HG03565 (cell line): ENCODE measurements around the gene USP53.
A peak's percentile ranks its signal among the peaks of the same experiment; 100 is the strongest.
"Not testable (repeated sequence)": the region's sequence is repeated elsewhere in the genome, so short reads cannot be mapped to it uniquely, and the experiment has no call there.

Experiments
- ATAC-seq: cut with Tn5 transposase; IDR thresholded peaks from one replicate; pipeline ENCODE4 v1.9.1; 2021; ENCODE audit warnings: mild to moderate bottlenecking, moderate library complexity; ENCODE audit not compliant: unreplicated experiment

Gene USP53

DNA sequence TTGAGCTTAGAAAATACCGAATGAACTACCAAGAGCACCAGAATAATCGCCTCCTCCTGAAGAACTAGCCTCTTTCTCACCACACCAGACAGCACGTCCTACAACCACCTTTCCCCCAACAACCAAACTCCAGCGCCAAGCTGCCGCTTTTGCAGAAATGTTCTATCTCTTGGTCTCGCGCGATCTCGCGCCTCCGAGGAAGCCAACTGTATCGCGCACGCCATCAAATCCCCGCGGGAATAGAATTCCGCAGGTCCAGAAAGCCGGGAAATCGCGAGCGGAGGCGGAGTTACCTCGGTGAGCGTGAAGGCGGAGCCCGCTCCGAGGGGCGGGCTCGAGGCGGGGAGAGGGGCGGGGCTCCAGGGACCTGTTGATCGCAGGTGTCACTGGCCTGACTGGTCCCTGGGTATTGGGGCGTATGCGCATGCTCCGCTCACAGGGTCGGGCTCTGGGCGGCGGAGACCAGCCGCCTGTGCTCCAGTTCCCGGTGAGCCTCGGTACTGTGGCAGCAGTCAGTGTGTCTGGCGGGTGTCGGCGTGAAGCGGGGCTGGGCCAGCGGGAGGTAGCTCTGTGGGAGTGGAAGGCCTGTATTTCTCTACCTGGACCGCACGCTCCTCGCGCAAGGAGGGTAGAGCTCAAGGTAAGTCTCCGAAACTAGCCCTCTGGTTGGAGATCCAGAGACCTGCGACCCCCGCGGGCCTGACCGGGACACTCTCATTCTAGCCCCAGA lies at the start of gene USP53:
Gene USP53 (plus strand): TSS at position 480 of the 730 bp plus-strand sequence. CDS start 27,047 bp downstream, outside the sequence.
- ATAC-seq, result peak; percentile 84

DNA sequence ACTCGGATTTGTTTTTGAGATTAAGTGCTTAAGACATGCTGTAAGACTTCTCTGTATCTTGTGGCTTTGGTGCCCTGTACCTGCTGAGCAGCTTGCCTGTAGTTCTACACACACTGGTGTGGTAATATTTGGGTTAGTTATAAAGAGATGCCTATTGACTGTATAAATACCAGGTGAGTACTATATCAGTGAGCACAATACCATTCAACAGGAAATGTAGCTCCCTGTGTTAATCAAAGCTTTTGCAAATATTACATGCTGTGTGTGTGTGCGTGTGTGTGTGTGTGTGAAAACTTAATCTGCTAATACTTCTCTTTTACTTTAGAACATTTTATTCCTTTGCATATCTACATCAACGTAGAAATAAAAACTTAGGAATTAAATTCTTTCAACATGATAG lies 46.7 kb upstream of the USP53 start:
- ATAC-seq, result no peak

DNA sequence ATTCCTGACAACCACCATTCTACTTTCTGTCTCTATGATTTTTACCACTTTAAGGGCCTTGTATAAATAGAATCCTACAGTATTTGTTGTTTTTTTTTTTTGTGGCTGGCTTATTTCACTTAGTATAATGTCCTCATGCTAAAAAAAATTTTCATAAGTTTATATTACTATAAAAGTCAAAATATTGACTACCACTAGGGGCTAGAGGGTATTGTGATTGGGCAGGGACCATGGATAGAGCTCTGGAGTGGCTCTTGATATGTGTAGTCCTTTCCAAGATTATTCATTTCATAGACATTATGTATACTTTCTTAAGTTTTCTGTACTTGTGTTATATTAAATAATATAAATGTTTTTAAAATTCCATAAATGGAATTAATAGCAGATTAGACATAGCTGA lies 42.3 kb upstream of the USP53 start:
- ATAC-seq, result no peak

DNA sequence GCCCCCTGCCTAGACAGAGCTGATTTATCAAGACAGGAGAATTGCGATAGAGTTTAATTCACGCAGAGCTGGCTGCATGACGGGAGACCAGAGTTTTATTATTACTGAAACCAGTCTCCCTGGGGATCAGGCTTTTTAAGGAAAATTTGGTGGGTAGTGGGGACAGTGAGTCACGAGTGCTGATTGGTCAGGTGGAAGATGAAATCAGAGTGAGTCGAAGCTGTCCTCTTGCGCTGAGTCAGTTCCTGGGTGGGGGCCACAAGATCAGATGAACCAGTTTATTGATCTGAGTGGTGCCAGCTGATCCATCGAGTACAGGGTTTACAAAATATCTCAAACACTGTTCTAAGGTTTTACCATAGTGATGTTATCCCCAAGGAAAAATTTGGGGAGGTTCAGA lies 40.3 kb upstream of the USP53 start:
- ATAC-seq, result no peak

DNA sequence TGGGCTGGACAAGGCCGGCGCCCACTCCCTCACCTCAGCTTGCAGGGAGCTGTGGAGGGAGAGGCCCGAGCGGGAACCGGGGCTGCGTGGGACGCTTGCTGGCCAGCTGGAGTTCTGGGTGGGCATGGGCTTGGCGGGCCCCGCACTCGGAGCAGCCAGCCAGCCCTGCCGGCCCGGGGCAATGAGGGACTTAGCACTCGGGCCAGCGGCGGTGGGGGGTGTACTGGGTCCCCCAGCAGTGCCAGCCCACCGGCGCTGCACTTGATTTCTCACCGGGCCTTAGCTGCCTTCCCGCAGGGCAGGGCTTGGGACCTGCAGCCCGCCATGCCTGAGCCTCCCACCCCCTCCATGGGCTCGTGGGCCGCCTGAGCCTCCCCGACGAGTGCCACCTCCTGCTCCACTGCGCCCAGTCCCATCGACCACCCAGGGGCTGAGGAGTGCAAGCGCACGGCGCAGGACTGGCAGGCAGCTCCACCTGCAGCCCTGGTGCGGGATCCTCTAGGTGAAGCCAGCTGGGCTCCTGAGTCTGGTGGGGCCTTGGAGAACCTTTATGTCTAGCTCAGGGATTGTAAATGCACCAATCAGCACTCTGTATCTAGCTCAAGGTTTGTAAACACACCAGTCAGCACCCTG lies 38.7 kb upstream of the USP53 start:
- ATAC-seq, result not testable (repeated sequence)

DNA sequence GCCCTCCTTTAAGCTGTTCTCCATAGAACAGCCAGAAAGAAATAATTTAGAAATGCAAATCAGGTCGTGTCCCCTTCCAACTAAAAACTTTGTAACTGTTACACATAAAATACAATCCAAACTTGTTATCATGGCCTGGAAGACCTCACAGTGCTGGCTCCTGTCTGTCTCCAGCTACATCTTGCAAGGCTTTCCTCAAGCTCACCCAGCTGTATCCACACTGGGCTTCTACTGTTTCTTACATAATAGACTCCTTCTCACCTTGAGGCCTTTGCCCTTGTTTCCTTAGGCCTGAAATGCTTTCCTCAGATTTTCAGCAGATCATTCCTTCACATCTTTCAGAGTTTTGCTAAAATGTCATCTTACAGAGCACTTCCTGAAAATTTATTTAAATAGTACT lies 33.5 kb upstream of the USP53 start:
- no peak for ATAC-seq

DNA sequence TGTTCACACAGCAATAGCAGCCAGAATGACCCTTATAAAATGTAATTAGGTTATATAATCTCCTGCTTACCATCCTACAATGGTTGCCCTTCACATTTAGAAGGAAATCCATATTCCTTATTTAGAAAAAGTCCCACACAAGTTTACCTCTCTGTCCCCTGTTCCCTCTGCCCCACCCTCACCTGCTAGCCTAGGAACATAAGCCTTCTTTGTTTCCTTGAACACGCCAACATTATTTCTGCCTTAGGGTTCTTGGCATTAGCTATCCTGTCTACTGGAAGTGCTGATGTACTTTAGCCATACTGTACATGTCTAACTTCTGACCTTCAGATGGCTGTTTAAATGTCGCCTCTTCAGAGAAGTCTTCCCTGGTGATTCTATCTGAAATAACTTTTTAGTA lies 28.4 kb upstream of the USP53 start:
- ATAC-seq, result no peak

DNA sequence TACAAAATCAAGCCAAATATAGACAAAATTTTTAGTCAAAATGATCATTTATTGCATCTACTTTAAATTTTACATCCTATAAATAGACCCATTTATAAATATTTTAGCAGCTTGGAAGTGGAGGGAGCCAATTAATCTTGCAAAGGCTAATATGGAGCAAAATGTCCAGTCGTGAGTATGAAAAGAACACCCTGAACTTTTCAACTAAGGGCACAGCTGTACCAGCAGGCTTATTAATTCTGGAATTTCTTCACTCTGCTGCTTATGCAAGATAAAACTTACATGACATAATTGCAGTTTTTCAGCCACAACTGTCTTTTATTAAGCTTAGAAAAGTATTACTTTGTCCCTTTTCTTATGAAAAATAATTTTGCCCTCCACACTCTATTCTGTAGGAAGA lies 22.9 kb upstream of the USP53 start:
- no peak for ATAC-seq

DNA sequence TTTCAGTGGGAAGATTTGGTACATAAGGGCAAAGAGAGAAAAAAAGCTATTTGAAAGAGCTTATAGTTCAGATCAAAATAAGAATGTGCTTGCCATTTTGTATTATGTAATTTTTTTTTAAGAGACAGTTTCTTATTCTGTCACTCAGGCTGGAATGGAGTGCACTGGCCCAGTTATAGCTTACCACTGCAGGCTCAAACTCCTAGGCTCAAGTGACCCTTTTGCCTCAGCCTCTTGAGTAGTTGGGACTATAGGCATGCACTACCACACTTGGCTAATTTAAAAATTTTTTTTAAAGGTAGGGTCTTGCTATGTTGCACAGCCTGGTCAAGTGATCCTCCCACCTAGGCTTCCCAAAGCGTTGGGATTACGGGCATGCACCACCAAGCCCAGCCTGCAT lies 22.2 kb upstream of the USP53 start:
- ATAC-seq, result no peak

DNA sequence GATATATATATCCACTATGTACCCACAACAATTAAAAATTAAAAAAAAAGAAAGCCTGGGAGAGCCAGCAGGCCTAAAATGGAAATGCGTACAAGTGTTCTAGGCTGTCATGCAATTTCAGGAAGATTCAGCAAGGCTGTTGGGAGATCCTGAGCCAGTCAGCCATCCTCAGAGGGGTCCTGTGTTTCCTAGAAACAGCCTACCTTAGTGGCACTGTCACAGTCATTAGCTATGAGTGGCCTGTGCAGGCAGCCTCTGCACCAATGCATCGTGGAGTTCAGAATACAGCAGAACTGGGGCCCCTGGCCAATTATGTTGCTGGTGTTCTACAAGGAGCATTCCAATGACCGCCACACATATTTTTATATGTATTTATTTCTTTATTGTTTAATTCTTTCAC lies 21.0 kb upstream of the USP53 start:
- no peak for ATAC-seq

DNA sequence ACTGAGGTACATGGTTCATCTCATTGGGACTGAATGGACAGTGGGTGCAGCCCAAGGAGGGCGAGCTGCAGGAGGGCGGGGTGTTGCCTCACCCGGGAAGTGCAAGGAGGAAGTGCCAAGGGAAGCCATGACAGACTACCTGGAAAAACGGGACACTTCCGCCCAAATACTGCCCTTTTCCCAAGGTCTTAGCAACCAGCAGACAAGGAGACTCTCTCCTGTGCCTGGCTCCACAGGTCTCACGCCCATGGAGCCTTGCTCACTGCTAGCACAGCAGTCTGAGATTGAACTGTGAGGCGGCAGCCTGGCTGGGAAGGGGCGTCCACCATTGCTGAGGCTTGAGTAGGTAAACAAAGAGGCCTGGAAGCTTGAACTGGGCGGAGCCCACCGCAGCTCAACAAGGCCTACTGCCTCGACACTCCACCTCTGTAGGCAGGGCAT lies 14.7 kb upstream of the USP53 start:
- ATAC-seq, result no peak

DNA sequence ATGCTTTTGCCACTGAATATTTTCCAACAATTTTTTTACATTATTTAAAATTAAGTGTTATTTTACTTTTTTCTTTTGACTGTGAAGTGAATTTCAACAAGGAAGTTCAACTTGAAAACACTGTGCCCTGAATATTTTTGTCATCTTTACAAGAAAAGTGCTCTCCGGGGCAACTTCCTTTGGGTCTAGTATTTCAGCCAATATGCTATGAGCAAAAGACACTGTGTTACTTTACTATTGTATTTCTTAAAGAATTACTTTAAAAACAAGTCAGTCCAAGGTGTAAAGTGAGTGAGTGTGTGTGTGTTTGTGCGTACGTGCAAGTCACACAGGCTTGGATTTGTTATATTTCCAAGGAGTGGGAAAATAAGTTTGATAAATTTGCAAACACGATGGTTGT lies 7.6 kb upstream of the USP53 start:
- ATAC-seq, result no peak

DNA sequence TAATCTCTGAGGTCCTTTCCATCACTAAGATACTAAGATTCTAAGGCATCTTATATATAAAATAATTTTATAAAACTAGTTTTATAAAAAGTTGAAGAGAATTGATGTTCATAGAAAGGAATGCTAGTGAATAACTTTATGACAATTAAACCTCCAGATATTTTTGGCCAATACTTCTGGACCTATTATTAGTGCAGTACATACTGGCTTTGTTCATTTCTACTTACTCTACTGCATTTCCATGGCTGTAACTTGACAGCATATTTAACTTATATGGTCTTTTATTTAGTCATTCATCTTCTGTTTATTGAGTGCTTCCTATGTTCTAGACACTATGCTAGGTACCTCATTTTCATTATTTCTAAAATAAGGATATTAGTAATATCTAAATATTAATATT lies 6.8 kb upstream of the USP53 start:
- ATAC-seq, result no peak

DNA sequence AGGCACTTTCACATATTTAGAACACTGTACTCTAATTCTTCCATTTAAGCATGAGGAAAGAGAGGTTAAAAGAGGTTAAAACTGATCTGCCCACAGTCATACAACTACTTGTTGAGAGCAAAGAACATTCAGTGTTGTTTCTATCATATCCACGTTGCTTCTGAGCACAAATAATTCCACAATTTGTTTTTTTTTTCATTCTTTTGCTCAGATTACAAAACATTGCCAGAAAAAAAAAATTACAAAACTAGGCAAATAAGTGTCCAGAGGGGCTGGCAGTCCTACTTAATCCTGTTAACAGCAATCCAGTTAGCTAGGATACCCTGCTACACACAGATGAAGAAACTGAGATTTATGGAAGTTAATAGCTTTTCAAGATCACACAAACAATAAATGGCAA lies 6.3 kb upstream of the USP53 start:
- no peak for ATAC-seq

DNA sequence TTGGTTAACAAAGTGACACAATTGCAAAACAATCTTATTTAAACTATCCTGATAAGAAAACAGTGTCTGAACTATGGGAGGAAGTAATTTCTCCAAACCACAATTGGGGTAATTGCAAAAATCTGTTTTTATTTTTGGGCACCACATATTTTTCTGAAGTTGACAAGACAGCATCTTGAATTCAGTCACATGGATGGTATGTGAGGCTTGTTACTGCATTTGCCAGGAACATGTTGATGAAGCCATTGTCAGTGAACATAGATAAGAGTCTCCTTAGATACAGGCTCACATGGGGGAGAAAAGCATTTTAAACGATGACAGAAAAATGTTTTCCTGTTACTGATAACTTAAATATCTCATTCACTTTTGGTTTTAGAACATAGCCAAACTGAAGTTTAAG lies 5.5 kb upstream of the USP53 start:
- no peak for ATAC-seq

DNA sequence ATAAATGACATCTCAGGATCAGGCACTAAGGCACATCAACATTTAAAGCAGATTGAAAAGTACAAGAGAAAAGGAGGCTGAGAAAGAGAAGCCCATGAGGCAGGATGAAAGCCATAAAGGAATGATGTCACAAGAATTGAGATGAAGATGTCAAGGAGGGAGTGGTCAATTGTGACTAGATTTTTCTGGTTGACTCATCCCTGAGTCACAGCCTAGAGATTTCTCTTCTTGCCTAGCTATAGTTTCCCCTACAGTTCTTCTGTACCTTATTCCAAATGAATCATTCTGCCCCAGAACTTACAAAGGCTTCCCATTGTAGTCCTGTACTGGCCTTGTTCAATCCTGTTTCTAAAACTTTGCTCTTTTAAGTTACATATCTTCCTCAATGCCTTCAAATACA lies 3.4 kb upstream of the USP53 start:
- peak; percentile 25 for ATAC-seq

DNA sequence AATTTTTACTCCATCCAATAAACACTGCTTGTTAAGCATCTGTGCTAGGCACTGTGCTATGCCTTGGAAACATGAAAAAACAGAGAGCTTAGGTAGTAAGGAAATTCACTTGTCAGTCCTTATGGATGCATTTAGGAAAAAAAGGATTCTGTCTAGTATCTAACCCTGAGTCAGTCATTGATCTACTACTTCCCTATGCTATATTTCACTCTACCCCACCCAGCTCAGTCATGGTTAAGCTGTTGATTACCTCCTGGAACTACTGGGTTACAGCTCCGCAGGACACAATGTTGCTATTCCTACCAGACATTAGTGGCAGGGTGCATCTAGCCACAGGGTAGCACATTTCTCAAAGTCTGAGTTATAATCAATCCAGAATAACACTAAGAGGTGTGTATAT lies 2.9 kb upstream of the USP53 start:
- ATAC-seq, result no peak

DNA sequence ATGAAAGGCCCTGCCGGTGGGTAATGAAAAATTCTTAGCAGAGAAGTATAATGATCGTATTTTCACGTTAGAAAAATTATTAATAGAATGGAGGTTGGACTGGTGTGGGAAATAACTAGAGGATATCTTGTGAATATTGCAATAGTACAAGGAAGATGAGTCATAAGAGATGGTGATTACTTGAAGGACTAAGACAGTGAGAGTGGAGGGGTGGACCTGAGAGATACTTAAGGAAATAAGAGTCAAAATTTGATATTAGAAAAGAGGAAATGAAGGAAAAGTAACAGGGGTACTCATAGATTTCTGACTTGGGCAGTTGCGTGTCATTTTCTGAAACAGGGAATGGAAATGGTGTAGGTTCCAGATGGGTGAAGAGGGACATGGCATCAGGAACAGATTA lies 1.7 kb upstream of the USP53 start:
- ATAC-seq, result no peak

DNA sequence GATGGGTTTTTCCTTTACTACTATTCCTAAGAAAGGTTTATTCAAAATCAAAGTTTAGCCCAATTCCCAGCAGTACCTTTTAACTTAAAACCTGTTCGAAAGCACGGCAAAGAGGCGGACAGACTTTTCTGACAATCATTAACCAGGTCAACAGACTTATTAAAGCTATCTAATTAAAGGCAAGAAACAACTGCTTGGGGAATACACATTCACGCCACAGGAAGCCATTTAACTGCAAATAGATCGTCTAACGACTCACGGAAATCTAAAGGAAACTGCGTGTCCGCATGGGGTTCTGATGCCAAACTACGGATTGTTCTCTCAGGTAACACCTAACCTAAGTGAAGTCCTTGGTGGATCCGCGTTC lies 663 bp upstream of the USP53 start:
- ATAC-seq, result peak; percentile 2

DNA sequence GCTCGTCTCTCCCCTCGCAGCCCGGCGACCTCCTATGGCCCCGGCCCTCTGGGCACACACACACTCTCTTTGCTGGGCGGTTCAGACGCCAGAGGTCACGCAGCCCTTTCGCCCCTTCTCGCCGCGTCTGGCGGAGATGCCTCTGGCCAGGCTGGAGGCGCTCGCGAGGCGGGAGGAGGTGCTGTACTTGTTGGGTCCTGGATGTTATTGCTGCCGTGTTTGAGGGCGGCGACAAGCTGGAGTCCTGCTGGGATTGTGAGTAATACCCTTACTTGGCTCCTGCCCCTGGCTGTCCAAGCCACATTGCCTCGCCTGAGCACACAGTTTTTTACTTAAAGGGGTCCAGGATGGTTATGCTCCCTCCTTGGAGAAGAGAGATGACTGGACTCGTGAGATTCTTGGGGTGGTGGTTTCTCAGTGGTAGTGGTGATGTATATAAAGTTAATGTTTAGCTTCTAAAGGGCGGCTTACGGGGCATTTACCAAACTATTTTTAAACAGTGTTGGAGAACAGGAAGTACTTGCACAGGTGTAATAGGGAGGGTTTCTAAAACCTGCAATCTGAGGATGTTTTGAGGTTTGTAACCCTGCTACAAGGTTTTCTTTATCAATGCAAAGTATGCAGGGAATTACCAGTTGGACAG lies 572 bp downstream of the USP53 start:
- peak; percentile 36 for ATAC-seq

DNA sequence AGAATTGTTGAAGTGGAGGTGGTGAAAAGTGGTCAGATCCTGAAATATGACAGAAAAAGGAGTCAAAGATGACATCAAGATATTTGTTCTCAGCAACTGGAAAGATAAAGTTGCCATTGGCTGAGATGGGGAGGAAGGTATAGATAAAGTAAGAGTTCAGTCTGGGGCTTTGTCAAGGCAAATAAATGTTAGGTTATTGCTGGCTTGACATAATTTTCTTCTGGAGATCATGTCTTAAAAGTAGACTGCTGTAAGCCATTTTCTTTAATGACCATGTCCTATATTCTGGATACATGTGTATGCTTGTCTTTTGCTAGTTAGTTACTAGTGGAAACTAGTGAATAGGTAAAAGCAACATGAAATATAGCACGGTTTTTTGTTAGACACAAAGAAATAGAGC lies 5.6 kb downstream of the USP53 start:
- ATAC-seq, result no peak

DNA sequence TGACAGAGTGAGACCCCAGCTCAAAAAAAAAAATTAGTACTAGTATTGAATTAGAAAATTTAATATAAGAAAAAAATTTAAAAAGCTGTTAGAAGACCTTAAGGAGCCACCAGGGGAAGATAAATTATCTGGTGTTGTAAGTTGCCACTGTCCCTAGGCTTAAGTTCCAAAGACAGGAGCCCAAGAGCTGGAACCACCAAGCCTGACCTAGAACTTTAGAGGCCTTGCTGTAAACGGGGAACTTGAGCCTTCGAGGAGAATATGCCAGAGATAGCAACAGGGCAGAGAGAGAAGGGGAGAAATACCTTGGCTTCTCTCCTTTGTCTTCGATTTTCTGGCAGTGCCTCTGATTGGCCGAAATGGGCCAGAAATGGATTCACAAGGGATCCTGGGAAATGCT lies 8.9 kb downstream of the USP53 start:
- no peak for ATAC-seq
